CD4-positive, alpha-beta T cell treated with Interleukin-17A for 4 hours (primary cell): ENCODE data around the gene RNF212.
"Not testable (repeated sequence)": the region's sequence is repeated elsewhere in the genome, so short reads cannot be mapped to it uniquely, and the experiment has no call there.

Experiments
- DNase-seq: peaks from one replicate; pipeline ENCODE4 v3.0.0-alpha.2; 2020; ENCODE audit warnings: mixed read lengths

Gene RNF212

DNA sequence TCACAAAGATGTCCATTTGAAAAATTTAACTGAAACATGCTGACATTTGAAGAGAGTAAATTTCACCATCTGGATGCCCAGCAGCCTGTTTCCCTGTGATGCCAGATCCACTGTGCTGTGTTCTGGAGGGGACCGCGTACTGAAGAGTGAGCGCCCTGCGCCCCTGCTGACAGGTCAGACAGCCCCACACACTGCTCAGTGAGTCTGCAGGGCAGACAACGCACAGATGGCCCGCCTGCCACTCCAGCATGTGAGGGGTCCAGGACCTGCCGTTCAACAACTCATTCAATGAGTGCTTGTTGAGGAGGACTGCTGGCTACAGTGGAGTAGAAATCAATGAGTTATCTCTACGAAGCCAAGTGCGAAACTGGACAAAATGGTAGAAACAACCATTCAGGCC, 52.7 kb downstream of the RNF212 start:
- DNase-seq, result no peak

DNA sequence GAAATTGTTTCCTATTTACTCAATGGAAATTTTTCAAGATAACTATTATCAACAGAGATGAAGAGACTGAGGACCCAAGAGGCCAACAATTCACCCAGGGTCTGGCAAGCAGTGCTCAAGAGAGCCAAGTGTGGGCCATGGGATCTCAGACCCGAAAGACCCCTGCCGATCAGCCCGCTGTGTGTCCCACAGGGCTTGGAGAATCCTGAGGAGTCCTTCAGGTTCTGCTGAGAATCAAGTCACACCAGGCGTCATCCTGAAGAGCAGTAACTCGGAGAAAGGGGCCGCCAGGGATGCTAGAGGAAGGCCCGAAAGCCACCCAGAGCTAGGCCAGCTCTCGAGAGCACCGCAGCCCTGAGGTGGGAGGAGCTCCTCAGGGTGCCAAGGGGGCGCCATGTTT, 53.2 kb downstream of the RNF212 start:
- no peak for DNase-seq

- DNase-seq, result no peak
Measured at GRCh38 chr4:1058997-1059665, 54.2 kb downstream of the RNF212 start.

DNA sequence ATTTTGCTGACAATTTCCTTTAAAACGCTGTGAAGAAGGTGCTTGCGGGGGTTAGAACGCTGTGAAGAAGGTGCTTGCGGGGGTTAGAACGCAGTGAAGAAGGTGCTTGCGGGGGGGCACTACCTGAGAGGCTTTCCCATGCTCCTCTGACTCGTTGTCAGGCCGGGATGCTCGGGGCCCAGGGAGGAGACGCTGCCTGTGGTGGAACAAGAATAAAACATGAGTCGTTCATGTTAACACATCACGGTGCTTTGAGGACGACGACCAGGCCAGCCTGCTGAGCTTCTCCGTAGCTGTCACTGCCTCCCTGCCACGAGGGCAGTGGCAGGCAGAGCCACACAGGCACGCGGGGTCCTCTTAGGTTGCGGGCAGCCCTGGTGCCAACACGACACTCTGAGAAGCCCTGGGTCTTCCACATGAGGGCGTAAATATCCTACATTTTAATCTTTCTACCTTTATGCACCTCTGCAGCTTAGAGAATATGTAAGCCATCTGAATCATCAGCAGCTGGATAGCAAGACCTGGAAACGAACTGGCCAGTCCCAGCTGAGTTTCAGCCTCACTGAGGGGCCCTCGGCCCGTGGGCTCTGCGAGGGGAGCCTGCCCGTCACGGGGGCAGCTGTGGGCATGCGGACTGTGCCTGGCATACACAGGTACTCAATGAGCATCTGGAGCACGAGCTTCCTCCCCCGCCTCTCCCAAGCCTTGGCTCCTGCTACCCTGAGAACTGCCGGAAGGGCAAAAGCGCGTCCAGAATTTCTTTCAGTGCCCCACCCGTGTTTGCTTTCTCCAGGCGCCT, 55.0 kb downstream of the RNF212 start:
- no peak for DNase-seq

- no peak for DNase-seq
Measured at GRCh38 chr4:1057403-1057745, 56.0 kb downstream of the RNF212 start.

- DNase-seq, result no peak
Measured at GRCh38 chr4:1056671-1057402, 56.5 kb downstream of the RNF212 start.

- peak; percentile 88 for DNase-seq
Measured at GRCh38 chr4:1055721-1056590, 57.4 kb downstream of the RNF212 start.

GRCh38 chr4:1055243-1055701, 58.1 kb downstream of the RNF212 start:
- not testable (repeated sequence) for DNase-seq

- not testable (repeated sequence) for DNase-seq
Measured at GRCh38 chr4:1054696-1055242, 58.6 kb downstream of the RNF212 start.

GRCh38 chr4:1053891-1054290, 59.5 kb downstream of the RNF212 start:
- not testable (repeated sequence) for DNase-seq

DNA sequence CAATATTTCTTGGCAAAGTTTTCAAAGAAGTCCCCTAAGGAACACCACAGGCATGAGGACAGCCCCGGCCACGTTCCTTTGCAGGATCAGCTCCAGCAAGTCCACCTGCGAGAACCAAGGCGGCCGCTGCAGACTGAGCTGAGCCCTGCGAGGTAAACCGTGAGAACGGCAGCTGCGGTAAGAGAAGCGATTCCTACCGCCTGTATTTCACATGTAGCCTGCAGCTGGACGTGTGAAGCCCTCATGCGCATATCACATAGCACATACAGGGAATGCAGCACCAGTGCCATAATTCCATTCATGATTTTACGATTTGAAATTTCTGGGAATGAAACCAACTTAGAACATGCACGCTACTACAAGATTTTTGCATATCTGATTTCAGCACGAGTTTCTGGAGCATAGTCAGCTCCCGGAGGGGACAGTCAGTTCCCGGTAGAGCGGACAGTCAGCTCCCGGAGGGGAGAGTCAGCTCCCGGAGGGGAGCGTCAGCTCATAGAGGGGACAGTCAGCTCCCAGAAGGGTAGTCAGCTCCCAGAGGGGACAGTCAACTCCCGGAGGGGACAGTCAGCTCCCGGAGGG, 60.2 kb downstream of the RNF212 start:
- no peak for DNase-seq

DNA sequence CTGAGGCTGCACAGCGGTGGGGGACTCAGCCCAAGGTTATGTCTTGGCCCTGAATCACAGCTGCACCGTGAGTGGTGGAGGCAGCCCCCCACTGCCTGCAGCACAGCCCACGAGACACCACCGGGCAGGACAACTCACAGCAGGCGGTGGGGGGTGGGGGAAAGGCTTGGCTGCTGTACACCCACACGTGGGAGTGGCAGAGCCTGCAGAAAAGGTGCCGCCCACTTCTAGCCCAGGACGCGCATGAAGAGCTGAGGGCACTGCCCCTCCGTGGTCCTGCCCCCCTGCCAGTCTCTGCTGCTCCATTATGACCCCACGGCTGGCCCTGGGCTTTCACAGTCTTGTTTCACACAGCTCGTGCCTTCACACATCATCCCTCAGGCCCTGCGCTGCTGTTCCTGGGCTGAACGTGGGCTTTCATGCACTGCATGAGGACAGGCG, 61.1 kb downstream of the RNF212 start:
- DNase-seq, result no peak

DNA sequence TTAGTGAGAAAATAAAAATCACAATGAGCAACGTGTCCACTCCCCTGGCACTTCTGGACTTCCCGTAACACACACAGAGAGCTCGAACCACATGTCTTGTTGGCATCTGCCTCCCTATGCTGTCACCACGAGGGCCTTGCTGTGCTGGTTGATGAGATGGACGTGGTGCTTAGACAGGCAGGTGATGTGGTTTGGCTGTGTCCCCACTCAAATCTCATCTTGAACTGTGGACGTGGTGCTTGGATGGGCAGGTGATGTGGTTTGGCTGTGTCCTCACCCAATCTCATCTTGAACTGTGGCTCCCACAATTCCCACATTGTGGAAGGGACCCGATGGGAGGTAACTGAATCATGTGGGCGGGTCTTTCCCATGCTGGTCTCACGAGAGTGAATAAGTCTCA, 61.9 kb downstream of the RNF212 start:
- DNase-seq, result no peak

DNA sequence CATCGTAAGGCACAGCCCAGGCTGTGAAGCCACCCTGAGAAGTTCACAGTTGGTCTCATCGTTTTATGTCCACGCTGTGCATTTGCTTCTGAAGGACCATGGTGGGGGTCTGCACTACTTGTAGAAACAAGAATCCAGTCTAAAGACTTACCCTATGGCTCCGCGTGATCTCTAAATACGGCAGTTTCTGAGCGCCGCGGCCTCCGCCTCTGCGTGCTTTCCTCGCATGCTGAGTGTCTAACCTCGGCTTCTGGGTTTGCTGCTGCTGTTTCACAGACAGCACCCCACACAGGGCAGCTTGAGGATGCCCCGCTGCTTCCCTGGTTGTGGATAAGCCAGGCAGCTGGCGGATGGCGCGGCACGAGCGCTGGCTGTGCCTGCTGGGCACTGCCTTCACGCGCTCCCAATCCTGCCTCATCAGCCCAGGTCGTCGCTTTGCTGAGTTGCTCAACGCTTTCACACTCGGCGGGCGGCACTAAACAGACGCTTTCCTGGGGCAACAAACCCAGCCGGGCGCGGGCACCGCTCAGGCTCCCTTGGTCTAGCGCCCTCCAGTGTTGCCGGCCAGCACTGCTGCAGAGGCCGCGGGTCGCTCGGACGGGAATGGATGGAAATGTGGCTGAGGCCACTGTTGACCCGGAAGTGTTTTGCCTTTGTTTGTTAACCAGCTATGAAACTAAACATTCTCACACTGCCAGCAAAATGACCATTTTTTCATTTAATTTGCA, 62.7 kb downstream of the RNF212 start:
- no peak for DNase-seq

- DNase-seq, result no peak
Measured at GRCh38 chr4:1049591-1049905, 63.8 kb downstream of the RNF212 start.

GRCh38 chr4:1048773-1049590, 64.4 kb downstream of the RNF212 start:
- DNase-seq, result no peak

GRCh38 chr4:1047976-1048772, 65.2 kb downstream of the RNF212 start:
- no peak for DNase-seq

- DNase-seq, result no peak
Measured at GRCh38 chr4:1047106-1047975, 66.0 kb downstream of the RNF212 start.

DNA sequence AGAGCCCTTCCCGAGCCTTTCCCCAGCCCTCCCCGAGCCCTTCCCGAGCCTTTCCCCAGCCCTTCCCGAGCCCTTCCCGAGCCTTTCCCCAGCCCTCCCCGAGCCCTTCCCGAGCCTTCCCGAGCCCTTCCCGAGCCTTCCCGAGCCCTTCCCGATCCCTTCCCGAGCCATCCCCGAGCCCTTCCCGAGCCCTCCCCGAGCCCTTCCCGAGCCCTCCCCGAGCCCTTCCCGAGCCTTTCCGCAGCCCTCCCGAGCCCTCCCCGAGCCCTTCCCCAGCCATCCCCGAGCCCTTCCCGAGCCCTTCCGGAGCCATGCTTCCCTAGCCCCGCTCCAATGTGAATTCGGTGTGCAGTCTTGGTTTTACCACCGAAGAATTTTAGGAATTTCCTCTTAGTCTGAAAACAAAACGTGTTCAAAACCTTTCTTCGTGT, 66.8 kb downstream of the RNF212 start:
- DNase-seq, result not testable (repeated sequence)
